22Rv1 (cell line): ENCODE data around the gene SH3BP2.

Experiments
- H3K27ac ChIP-seq: fragments of 450-650 bp; 2 replicates; pipeline ENCODE4 v1.5.1; 2017
- CTCF ChIP-seq: fragments of 450-650 bp; IDR thresholded peaks from 2 replicates; pipeline ENCODE4 v1.5.1; 2017; ENCODE audit warnings: mild to moderate bottlenecking
- ZFX ChIP-seq: fragments of 450-650 bp; IDR thresholded peaks from 2 replicates; pipeline ENCODE4 v1.6.1; 2017; ENCODE audit warnings: antibody characterized with exemption, borderline replicate concordance

SH3BP2 gene

GRCh38 chr4:2881431-2881830, 88.5 kb downstream of the SH3BP2 start:
- H3K27ac ChIP-seq = no peak overlapping the region
- no peak for TF ChIP-seq ZFX
- no peak for TF ChIP-seq CTCF

- TF ChIP-seq CTCF (no peak), ZFX (no peak)
- H3K27ac ChIP-seq = no peak overlapping the region
These were observed 89.5 kb downstream of the SH3BP2 start for GRCh38 chr4:2882341-2882740.

GRCh38 chr4:2886161-2886560, 93.3 kb downstream of the SH3BP2 start:
- no peak for TF ChIP-seq ZFX
- TF ChIP-seq CTCF = no peak
- H3K27ac ChIP-seq = no peak overlapping the region

- H3K27ac ChIP-seq = no peak overlapping the region
These were observed 93.7 kb downstream of the SH3BP2 start for GRCh38 chr4:2886622-2887021.

DNA sequence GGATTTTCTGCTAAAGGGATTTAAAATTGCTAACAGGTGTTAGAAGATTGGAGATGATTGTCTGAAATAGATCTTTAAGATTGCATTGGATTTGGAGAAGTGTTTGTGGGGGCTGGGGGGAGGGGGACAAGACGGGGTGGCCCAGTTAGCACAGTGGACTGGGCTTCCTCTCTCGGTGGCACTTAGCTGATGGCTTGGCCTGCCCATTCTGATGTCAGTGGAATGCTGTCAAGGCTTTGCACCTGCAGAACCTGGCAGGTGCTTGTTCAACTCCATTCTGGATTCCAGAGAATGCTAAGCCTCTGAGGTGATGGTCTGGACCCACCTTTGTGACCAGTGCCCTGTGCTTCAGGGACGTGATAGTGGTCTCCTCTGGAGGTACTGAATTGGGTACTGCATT, 94.5 kb downstream of the SH3BP2 start:
- H3K27ac ChIP-seq = no peak overlapping the region
- TF ChIP-seq ZFX (no peak), CTCF (no peak)

More at GRCh38 chr4:2886622-2887021, 93.7 kb downstream of the SH3BP2 start:
- TF ChIP-seq ZFX (no peak), CTCF (no peak)

GRCh38 chr4:2888886-2889285, 96.0 kb downstream of the SH3BP2 start:
- no peak overlapping the region for H3K27ac ChIP-seq
- no peak for TF ChIP-seq CTCF
- TF ChIP-seq ZFX = no peak
